HepG2 (cell line): ENCODE data around the gene SSH3. TPM values are rescaled to one million over a fixed set of nuclear protein-coding genes. Genes with fewer than 3 reads are reported as not detected.

Experiments used
- CBFB ChIP-seq: sonication (generic); formaldehyde crosslinking; IDR thresholded peaks from 2 replicates; pipeline ENCODE4 v1.4.0; 2020; ENCODE audit warnings: missing genetic modification reagents
- ETV6 ChIP-seq: sonication (generic); formaldehyde crosslinking; conservative IDR thresholded peaks from 2 replicates; pipeline ENCODE4 v1.4.0; 2020; ENCODE audit warnings: missing genetic modification reagents
- HBP1 ChIP-seq: IDR thresholded peaks from 2 replicates; pipeline ENCODE4 v1.6.1; 2016; ENCODE audit warnings: low read depth, control low read depth
- JDP2 ChIP-seq: sonication (generic); formaldehyde crosslinking; IDR thresholded peaks from 2 replicates; pipeline ENCODE4 v1.8.1; 2022; ENCODE audit warnings: missing genetic modification reagents, borderline replicate concordance
- PBX2 ChIP-seq: IDR thresholded peaks from 2 replicates; pipeline ENCODE4 v1.6.1; 2016; ENCODE audit warnings: control low read depth
- POLR2AphosphoS2 ChIP-seq: IDR thresholded peaks from 2 replicates; pipeline ENCODE4 v1.6.1; 2011; ENCODE audit warnings: low read depth, low read length, improper control_type of control experiment
- POLR2AphosphoS5 ChIP-seq: IDR thresholded peaks from 2 replicates; pipeline ENCODE4 v1.6.1; 2012; ENCODE audit warnings: low read depth, low read length
- SCMH1 ChIP-seq: sonication (generic); formaldehyde crosslinking; IDR thresholded peaks from 2 replicates; pipeline ENCODE4 v1.9.0; 2021; ENCODE audit warnings: missing genetic modification reagents, mild to moderate bottlenecking, borderline replicate concordance
- ZBTB2 ChIP-seq: sonication (generic); formaldehyde crosslinking; IDR thresholded peaks from 2 replicates; pipeline ENCODE4 v1.8.0; 2022; ENCODE audit warnings: low read depth, missing genetic modification reagents
- ZNF207 ChIP-seq: fragments of 450-650 bp; IDR thresholded peaks from 2 replicates; pipeline ENCODE4 v1.6.1; 2016; ENCODE audit warnings: antibody characterized with exemption, borderline replicate concordance
- ZSCAN20 ChIP-seq: sonication (generic); formaldehyde crosslinking; IDR thresholded peaks from 2 replicates; pipeline ENCODE4 v1.4.0; 2020; ENCODE audit warnings: missing genetic modification reagents, mild to moderate bottlenecking, borderline replicate concordance
- polyA plus RNA-seq, 8 experiments: library from polyadenylated mRNA; depleted of rRNA in 3 of 8; stranded (reverse) in 7 of 8; unstranded in 1 of 8; fragments of >200 nt; fragmentation: Illumina TruSeq in 4 of 8; extraction: Trizol in 4 of 8; gene quantifications; 2 replicates each; pipeline versions ENCODE4 v1.2.1 to v1.2.3, GENCODE V29; 2011 to 2016; ENCODE audit warnings: low read depth in 4 of 8, missing spikeins in 1 of 8, mixed read lengths in 1 of 8; ENCODE audit not compliant: insufficient read depth in 1 of 8
- total RNA-seq, 5 experiments: library from RNA; depleted of rRNA; stranded (reverse); fragments of >200 nt; fragmentation: Illumina TruSeq; extraction: Trizol; gene quantifications; 2 replicates each; pipeline ENCODE4 v1.2.3, GENCODE V29; 2016; ENCODE audit warnings: low read depth in 1 of 5
- TF ChIP-seq, protein P1 (sequence below): sonication (generic); formaldehyde crosslinking; IDR thresholded peaks from 2 replicates; pipeline ENCODE4 v1.5.0; 2020; ENCODE audit warnings: mild to moderate bottlenecking, missing genetic modification reagents, borderline replicate concordance
- TF ChIP-seq, protein P2 (sequence below): sonication (generic); formaldehyde crosslinking; IDR thresholded peaks from 2 replicates; pipeline ENCODE4 v1.4.0; 2020; ENCODE audit warnings: missing genetic modification reagents

The SSH3 gene
- total and polyA plus RNA-seq, 2 of the 13 experiments (the other 11 are each of a cell fraction or from before 2014, with no cell fraction given) = 12.4 to 18.8 TPM

- TF ChIP-seq POLR2AphosphoS2 = no peak
- TF ChIP-seq ZSCAN20 (CRISPR knock-in tag) = no peak
- TF ChIP-seq ETV6 (CRISPR knock-in tag) = no peak
- TF ChIP-seq, protein P1, sequence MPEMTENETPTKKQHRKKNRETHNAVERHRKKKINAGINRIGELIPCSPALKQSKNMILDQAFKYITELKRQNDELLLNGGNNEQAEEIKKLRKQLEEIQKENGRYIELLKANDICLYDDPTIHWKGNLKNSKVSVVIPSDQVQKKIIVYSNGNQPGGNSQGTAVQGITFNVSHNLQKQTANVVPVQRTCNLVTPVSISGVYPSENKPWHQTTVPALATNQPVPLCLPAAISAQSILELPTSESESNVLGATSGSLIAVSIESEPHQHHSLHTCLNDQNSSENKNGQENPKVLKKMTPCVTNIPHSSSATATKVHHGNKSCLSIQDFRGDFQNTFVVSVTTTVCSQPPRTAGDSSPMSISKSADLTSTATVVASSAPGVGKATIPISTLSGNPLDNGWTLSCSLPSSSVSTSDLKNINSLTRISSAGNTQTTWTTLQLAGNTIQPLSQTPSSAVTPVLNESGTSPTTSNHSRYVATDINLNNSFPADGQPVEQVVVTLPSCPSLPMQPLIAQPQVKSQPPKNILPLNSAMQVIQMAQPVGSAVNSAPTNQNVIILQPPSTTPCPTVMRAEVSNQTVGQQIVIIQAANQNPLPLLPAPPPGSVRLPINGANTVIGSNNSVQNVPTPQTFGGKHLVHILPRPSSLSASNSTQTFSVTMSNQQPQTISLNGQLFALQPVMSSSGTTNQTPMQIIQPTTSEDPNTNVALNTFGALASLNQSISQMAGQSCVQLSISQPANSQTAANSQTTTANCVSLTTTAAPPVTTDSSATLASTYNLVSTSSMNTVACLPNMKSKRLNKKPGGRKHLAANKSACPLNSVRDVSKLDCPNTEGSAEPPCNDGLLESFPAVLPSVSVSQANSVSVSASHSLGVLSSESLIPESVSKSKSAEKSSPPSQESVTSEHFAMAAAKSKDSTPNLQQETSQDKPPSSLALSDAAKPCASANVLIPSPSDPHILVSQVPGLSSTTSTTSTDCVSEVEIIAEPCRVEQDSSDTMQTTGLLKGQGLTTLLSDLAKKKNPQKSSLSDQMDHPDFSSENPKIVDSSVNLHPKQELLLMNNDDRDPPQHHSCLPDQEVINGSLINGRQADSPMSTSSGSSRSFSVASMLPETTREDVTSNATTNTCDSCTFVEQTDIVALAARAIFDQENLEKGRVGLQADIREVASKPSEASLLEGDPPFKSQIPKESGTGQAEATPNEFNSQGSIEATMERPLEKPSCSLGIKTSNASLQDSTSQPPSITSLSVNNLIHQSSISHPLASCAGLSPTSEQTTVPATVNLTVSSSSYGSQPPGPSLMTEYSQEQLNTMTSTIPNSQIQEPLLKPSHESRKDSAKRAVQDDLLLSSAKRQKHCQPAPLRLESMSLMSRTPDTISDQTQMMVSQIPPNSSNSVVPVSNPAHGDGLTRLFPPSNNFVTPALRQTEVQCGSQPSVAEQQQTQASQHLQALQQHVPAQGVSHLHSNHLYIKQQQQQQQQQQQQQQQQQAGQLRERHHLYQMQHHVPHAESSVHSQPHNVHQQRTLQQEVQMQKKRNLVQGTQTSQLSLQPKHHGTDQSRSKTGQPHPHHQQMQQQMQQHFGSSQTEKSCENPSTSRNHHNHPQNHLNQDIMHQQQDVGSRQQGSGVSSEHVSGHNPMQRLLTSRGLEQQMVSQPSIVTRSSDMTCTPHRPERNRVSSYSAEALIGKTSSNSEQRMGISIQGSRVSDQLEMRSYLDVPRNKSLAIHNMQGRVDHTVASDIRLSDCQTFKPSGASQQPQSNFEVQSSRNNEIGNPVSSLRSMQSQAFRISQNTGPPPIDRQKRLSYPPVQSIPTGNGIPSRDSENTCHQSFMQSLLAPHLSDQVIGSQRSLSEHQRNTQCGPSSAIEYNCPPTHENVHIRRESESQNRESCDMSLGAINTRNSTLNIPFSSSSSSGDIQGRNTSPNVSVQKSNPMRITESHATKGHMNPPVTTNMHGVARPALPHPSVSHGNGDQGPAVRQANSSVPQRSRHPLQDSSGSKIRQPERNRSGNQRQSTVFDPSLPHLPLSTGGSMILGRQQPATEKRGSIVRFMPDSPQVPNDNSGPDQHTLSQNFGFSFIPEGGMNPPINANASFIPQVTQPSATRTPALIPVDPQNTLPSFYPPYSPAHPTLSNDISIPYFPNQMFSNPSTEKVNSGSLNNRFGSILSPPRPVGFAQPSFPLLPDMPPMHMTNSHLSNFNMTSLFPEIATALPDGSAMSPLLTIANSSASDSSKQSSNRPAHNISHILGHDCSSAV (CRISPR knock-in tag) = no peak
- no peak for TF ChIP-seq HBP1 (CRISPR knock-in tag)
- no peak for TF ChIP-seq ZNF207
- TF ChIP-seq, protein P2, sequence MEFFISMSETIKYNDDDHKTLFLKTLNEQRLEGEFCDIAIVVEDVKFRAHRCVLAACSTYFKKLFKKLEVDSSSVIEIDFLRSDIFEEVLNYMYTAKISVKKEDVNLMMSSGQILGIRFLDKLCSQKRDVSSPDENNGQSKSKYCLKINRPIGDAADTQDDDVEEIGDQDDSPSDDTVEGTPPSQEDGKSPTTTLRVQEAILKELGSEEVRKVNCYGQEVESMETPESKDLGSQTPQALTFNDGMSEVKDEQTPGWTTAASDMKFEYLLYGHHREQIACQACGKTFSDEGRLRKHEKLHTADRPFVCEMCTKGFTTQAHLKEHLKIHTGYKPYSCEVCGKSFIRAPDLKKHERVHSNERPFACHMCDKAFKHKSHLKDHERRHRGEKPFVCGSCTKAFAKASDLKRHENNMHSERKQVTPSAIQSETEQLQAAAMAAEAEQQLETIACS (CRISPR knock-in tag) = no peak
- no peak for TF ChIP-seq ZBTB2 (CRISPR knock-in tag)
- TF ChIP-seq POLR2AphosphoS5 = no peak
- TF ChIP-seq PBX2 (CRISPR knock-in tag) = no peak
- TF ChIP-seq JDP2 (CRISPR knock-in tag) = no peak
- TF ChIP-seq CBFB (CRISPR knock-in tag) = no peak
- no peak for TF ChIP-seq SCMH1 (CRISPR knock-in tag)
Measured at GRCh38 chr11:67262731-67263675, 40.3 kb upstream of the SSH3 start (continued).
